EL (cell line): Measurements from ENCODE around the gene PDS5A.
"Not testable (repeated sequence)": the region's sequence is repeated elsewhere in the genome, so short reads cannot be mapped to it uniquely, and the experiment has no call there.

Source experiments
- DNase-seq: peaks from one replicate; pipeline ENCODE4 v3.0.0-alpha.2; 2016

The PDS5A gene

DNA sequence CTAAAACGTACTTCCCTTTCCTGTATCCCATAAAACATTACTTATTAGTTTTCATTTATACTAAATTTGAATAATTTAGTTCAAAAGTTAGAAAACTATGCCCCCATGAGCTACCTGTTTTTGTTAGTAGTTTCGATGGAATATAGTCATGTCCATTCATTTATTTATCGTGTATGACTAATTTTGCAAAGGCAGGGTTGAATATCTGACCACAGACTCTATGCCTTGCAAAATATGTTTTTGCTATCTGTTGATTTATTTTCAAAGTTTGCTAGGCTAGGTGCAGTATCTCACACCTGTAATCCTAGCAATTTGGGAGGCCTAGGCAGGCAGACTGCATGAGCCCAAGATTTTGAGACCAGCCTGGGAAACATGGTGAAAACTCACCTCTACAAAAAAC, 78.4 kb downstream of the PDS5A start:
- no peak for DNase-seq

GRCh38 chr4:39898015-39898414, 79.7 kb downstream of the PDS5A start:
- no peak for DNase-seq

GRCh38 chr4:39893693-39894072, 84.0 kb downstream of the PDS5A start:
- no peak for DNase-seq

- DNase-seq = no peak
Measured at GRCh38 chr4:39892988-39893692, 84.6 kb downstream of the PDS5A start.

GRCh38 chr4:39889226-39889625, 88.5 kb downstream of the PDS5A start:
- DNase-seq = no peak

- DNase-seq = no peak
Measured at GRCh38 chr4:39888541-39888940, 89.2 kb downstream of the PDS5A start.

- DNase-seq = peak; percentile 40
Measured at GRCh38 chr4:39883646-39884045, 94.1 kb downstream of the PDS5A start.

GRCh38 chr4:39881789-39882188, 95.9 kb downstream of the PDS5A start:
- no peak for DNase-seq

- DNase-seq = no peak
Measured at GRCh38 chr4:39877971-39878370, 99.7 kb downstream of the PDS5A start.

DNA sequence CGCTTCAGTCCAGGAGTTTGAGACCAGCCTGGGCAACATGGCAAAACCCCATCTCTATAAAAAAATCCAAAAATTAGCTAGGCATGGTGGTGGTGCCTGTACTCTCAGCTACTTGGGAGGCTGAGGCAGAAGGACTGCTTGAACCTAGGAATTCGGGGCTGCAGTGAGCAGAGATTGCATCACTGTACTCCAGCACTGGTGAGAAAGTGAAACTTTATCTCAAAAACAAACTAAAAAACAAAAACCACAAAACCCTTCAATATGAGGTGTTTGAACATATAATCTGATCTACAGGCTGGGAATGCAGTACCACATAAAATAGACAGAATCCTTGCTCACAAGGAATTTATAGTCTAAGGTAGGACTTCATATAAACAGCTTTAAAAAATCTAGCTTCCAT, 103.9 kb downstream of the PDS5A start:
- no peak for DNase-seq

GRCh38 chr4:39865280-39865679, 112.4 kb downstream of the PDS5A start:
- DNase-seq = no peak

GRCh38 chr4:39864391-39864790, 113.3 kb downstream of the PDS5A start:
- DNase-seq = no peak

- no peak for DNase-seq
Measured at GRCh38 chr4:39860804-39861203, 116.9 kb downstream of the PDS5A start.

DNA sequence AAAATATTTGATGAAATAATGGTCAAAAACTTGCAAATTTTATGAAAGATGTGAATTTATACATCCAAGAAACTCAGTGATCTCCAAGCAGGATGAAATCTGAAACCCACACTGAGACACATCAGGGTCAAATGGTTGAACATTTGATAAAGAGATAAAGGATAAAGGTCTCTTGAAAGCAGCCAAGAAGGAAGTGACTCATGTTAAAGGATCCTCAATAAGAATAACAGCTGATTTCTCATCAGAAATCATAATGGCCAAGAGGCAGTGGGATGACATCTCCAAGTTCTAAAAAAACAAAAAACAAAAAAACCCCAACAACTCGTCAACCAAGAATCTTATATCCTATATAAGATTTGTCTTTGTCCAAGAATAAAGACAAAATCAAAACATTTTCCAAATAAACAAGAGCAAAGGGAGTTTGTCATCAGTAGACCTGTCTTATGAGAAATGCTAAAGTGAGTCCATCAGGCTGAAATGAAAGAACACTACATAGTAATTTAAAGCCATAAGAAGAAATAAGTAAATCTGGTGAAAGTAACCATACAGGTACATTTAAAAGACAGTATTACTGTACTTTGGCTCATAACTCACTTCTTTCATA, 121.7 kb downstream of the PDS5A start:
- peak; percentile 68 for DNase-seq

GRCh38 chr4:39852636-39853035, 125.1 kb downstream of the PDS5A start:
- DNase-seq = no peak

DNA sequence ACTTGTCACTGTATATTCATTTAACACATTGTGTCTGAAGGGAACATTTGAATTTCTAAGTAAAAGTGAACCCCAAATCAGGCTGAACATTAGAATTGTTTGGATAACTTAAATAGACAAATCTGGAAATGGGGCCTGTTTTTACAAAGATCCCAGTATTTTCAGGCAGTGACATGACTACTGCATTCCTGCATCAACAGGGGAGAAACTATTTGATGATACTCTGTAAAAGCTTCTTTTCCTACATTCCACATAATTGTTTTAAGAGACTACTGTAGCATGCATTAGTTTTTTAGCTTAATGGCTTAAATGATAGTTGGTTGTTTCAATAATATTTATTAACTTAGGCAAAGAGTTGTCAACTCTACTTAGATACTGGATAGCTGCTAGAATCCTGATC, 127.0 kb downstream of the PDS5A start:
- DNase-seq = no peak

DNA sequence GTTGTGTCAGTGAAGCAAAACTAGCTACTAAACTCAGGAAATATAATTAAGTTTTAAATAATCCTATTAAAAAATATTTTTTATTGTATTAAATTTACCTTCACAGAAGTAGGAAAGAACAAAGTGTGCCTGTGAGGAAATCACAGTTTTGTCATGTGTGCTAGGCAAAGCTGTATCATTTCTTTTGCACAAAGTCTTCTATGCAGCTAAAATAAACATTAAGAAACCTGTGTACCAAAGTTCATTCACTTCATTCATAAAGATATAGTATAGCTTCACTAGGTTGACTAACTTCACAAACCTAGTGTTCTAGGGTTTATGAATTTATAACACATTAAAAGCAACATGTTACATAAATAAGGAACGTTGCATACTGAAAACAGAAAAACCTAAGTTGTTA, 131.0 kb downstream of the PDS5A start:
- no peak for DNase-seq

DNA sequence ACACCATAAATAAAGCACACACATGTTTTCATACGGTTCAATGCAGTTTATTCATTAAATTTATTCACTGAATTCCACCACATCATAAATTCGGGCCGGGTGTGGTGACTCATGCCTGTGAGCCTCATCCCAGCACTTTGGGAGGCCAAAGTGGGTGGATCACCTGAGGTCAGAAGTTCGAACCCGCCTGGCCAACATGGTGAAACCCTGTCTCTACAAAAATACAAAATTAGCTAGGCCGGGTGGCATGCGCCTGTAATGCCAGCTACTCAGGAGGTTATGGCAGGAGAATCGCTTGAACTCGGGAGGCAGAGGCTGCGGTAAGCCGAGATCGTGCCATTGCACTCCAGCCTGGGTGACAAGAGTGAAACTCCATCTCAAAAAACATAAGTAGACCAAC, 131.6 kb downstream of the PDS5A start:
- peak; percentile 44 for DNase-seq

- DNase-seq = no peak
Measured at GRCh38 chr4:39841894-39842293, 135.8 kb downstream of the PDS5A start.

DNA sequence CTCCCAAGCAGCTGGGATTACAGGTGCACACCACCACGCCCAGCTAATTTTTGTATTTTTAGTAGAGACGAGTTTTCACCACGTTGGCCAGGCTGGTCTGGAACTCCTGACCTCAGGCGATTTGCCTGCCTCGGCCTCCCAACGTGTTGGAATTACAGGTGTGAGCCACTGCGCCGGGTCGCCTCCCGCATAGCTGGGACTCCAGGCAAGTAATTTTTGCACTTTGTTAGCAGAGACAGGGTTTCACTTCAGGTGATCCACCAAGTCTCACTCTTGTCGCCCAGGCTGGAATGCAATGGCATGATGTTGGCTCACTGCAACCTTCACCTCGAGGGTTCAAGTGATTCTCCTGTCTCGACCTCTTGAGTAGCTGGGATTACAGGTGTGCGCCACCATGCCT, 137.2 kb downstream of the PDS5A start:
- DNase-seq = not testable (repeated sequence)

DNA sequence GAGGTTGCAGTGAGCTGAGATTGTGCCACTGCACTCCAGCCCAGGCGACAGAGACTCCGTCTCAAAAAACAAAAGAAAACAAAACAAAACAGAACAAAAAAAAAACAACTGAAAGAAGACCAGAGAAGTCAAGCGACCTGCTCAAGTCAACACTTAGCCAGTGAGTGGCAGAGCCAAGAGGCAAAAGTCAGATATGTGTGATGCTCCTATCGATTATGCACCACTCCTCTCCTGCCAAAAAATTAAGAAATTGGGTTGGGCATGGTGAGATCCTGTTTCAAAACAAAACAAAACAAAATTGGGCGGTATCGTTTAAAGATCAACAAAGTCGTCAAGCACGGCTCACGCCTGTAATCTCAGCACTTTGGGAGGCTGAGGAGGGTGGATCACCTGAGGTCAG, 137.7 kb downstream of the PDS5A start:
- DNase-seq = no peak

- not testable (repeated sequence) for DNase-seq
Measured at GRCh38 chr4:39838431-39838830, 139.3 kb downstream of the PDS5A start.

DNA sequence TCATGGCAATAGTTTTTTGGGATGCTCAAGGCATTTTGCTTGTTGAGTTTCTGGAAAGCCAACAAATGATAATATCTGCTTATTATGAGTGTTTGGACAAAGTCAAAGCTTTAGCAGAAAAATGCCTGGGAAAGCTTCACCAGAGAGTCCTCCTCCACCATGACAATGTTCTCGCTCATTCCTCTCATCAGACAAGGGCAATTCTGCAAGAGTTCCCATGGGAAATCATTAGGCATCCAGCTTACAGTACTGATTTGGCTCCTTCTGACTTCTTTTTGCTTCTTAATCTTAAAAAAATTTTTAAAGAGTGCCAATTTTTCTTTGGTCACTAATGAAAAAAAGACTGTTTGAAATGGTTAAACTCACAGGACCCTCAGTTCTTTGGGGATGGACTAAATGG, 143.4 kb downstream of the PDS5A start:
- DNase-seq = no peak

- peak; percentile 41 for DNase-seq
Measured at GRCh38 chr4:39825741-39826231, 151.9 kb downstream of the PDS5A start.

DNA sequence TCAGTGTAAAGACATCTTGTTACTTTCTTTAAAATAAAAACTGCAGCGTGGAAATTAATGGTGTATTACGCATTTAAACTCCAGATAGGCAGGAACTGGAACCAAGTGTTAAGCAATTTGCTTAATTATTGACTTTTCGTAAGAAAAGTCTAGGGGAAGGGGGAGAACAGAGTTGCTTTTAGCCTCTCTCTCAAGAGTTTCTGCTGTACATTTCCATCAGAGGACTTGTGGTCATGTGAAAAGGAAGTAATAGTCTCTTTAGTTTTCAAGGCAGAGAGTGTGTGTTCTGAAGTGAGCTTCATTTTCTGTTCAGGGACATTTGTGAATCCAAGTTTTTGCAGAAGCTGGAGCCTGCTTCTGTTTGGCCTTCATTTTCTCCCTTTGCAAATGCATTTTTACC, 152.6 kb downstream of the PDS5A start:
- no peak for DNase-seq
